Muscle of leg (tissue), 11 donors: Measurements from ENCODE around the gene SLC9A2. TPM values are rescaled to one million over a fixed set of nuclear protein-coding genes. Genes with fewer than 3 reads are reported as not detected.

Experiments used
- DNase-seq: peaks from one replicate; pipeline ENCODE4 v3.0.0; 2013
- H3K27ac ChIP-seq: one replicate; pipeline ENCODE4 v1.5.1; 2013; ENCODE audit warnings: mild to moderate bottlenecking, low read length, control low read depth
- H3K27me3 ChIP-seq: one replicate; pipeline ENCODE4 v1.6.1; 2013; ENCODE audit warnings: low read length; ENCODE audit not compliant: control insufficient read depth, insufficient read depth
- H3K36me3 ChIP-seq: one replicate; pipeline ENCODE4 v1.6.1; 2013; ENCODE audit warnings: low read length; ENCODE audit not compliant: control insufficient read depth, insufficient read depth
- H3K4me1 ChIP-seq: one replicate; pipeline ENCODE4 v1.6.1; 2013; ENCODE audit warnings: low read length; ENCODE audit not compliant: control insufficient read depth, insufficient read depth
- H3K4me3 ChIP-seq: one replicate; pipeline ENCODE4 v1.5.1; 2013; ENCODE audit warnings: low read length, control low read depth
- H3K9me3 ChIP-seq: replicated peaks from 2 replicates; pipeline ENCODE4 v1.6.1; 2013; ENCODE audit warnings: low read depth, low read length; ENCODE audit not compliant: control insufficient read depth
- WGBS: methylation state at CpG from one replicate; pipeline ENCODE4 v1.1.5; 2013; ENCODE audit warnings: missing lambda C conversion rate; ENCODE audit not compliant: insufficient coverage; 5-methylcytosine and 5-hydroxymethylcytosine counted together
- polyA plus RNA-seq, 8 donors: library from polyadenylated mRNA; unstranded; fragments of 120-200 nt; gene quantifications; one replicate each; pipeline versions ENCODE4 v1.2.1 to v1.2.3, GENCODE V29; 2013; ENCODE audit warnings: inconsistent platforms in 1 of 8, low replicate concordance in 1 of 8; ENCODE audit not compliant: insufficient read length in 8 of 8, insufficient read depth in 1 of 8
- total RNA-seq: library from RNA; stranded (reverse); fragments of 120-200 nt; gene quantifications from one replicate; pipeline ENCODE4 v1.2.4, GENCODE V29; 2013

Gene SLC9A2
- total and polyA plus RNA-seq, 9 donors: 0.34 to 2.9 (median 1.2) TPM

- no peaks in the 10 kb centered on the region for H3K4me1 ChIP-seq
- WGBS: 77% methylated on average over 2 of the region's 5 CpGs
- no peak overlapping the region for H3K4me3 ChIP-seq
- H3K27me3 ChIP-seq: no peaks in the 10 kb centered on the region
- no peak for DNase-seq
- no peaks in the 10 kb centered on the region for H3K9me3 ChIP-seq
- no peaks in the 10 kb centered on the region for H3K36me3 ChIP-seq
- no peak overlapping the region for H3K27ac ChIP-seq
These were observed 17.0 kb downstream of the SLC9A2 start for GRCh38 chr2:102636283-102636907.

GRCh38 chr2:102637358-102637757 is 18.0 kb downstream of the SLC9A2 start:
- H3K4me1 ChIP-seq: no peaks in the 10 kb centered on the region
- H3K27me3 ChIP-seq: no peaks in the 10 kb centered on the region
- no peak for DNase-seq
- H3K27ac ChIP-seq: no peak overlapping the region
- H3K4me3 ChIP-seq: no peak overlapping the region
- WGBS: 92% methylated on average over 2 of the region's 4 CpGs
- H3K36me3 ChIP-seq: no peaks in the 10 kb centered on the region
- H3K9me3 ChIP-seq: no peaks in the 10 kb centered on the region

GRCh38 chr2:102639429-102639828 is 20.1 kb downstream of the SLC9A2 start:
- WGBS: 100% methylated on average over 1 of the region's 2 CpGs
- no peak overlapping the region for H3K4me3 ChIP-seq

GRCh38 chr2:102652126-102652525 is 32.8 kb downstream of the SLC9A2 start:
- WGBS: 64% methylated on average over 2 of the region's 2 CpGs
- no peak overlapping the region for H3K4me3 ChIP-seq
- no peak for DNase-seq

More at GRCh38 chr2:102639429-102639828, 20.1 kb downstream of the SLC9A2 start:
- Histone ChIP-seq H3K27me3 (no peaks in the 10 kb centered on the region), H3K27ac (no peak overlapping the region), H3K4me1 (no peaks in the 10 kb centered on the region), H3K36me3 (no peaks in the 10 kb centered on the region), H3K9me3 (no peaks in the 10 kb centered on the region)
- DNase-seq: no peak

GRCh38 chr2:102657770-102658169 is 38.4 kb downstream of the SLC9A2 start:
- H3K27me3 ChIP-seq: no peaks in the 10 kb centered on the region
- no peak overlapping the region for H3K4me3 ChIP-seq
- no peaks in the 10 kb centered on the region for H3K4me1 ChIP-seq
- no peaks in the 10 kb centered on the region for H3K9me3 ChIP-seq
- DNase-seq: no peak
- 89% methylated on average over 6 of the region's 7 CpGs for WGBS
- H3K36me3 ChIP-seq: no peaks in the 10 kb centered on the region
- H3K27ac ChIP-seq: no peak overlapping the region

More at GRCh38 chr2:102652126-102652525, 32.8 kb downstream of the SLC9A2 start:
- H3K4me1 ChIP-seq: no peaks in the 10 kb centered on the region
- no peaks in the 10 kb centered on the region for H3K9me3 ChIP-seq
- H3K27me3 ChIP-seq: no peaks in the 10 kb centered on the region
- no peak overlapping the region for H3K27ac ChIP-seq
- no peaks in the 10 kb centered on the region for H3K36me3 ChIP-seq

GRCh38 chr2:102660070-102660469 is 40.7 kb downstream of the SLC9A2 start:
- no peak overlapping the region for H3K27ac ChIP-seq
- no peaks in the 10 kb centered on the region for H3K36me3 ChIP-seq
- no peaks in the 10 kb centered on the region for H3K9me3 ChIP-seq
- 60% methylated on average over 1 of the region's 2 CpGs for WGBS
- no peaks in the 10 kb centered on the region for H3K4me1 ChIP-seq
- no peaks in the 10 kb centered on the region for H3K27me3 ChIP-seq
- DNase-seq: no peak
- no peak overlapping the region for H3K4me3 ChIP-seq

- no peak overlapping the region for H3K27ac ChIP-seq
- WGBS: 100% methylated on average over 1 of the region's 6 CpGs
- no peak for DNase-seq
These were observed 41.2 kb downstream of the SLC9A2 start for GRCh38 chr2:102660574-102660973.

GRCh38 chr2:102661846-102662245 is 42.5 kb downstream of the SLC9A2 start:
- no peaks in the 10 kb centered on the region for H3K4me1 ChIP-seq
- no peaks in the 10 kb centered on the region for H3K9me3 ChIP-seq
- no peak overlapping the region for H3K27ac ChIP-seq
- no peaks in the 10 kb centered on the region for H3K36me3 ChIP-seq
- no peak overlapping the region for H3K4me3 ChIP-seq
- 68% methylated on average over 2 of the region's 5 CpGs for WGBS
- no peaks in the 10 kb centered on the region for H3K27me3 ChIP-seq
- no peak for DNase-seq

More at GRCh38 chr2:102660574-102660973, 41.2 kb downstream of the SLC9A2 start:
- Histone ChIP-seq H3K4me3 (no peak overlapping the region), H3K4me1 (no peaks in the 10 kb centered on the region), H3K9me3 (no peaks in the 10 kb centered on the region), H3K36me3 (no peaks in the 10 kb centered on the region), H3K27me3 (no peaks in the 10 kb centered on the region)

- no peak overlapping the region for H3K4me3 ChIP-seq
- 35% methylated on average over 5 of the region's 5 CpGs for WGBS
- H3K9me3 ChIP-seq: no peaks in the 10 kb centered on the region
- H3K4me1 ChIP-seq: no peaks in the 10 kb centered on the region
- H3K27ac ChIP-seq: no peak overlapping the region
- no peaks in the 10 kb centered on the region for H3K27me3 ChIP-seq
- no peak for DNase-seq
- H3K36me3 ChIP-seq: no peaks in the 10 kb centered on the region
These were observed 43.5 kb downstream of the SLC9A2 start for GRCh38 chr2:102662833-102663232.

- H3K36me3 ChIP-seq: no peaks in the 10 kb centered on the region
- H3K4me1 ChIP-seq: no peaks in the 10 kb centered on the region
- H3K4me3 ChIP-seq: no peak overlapping the region
- no peaks in the 10 kb centered on the region for H3K9me3 ChIP-seq
- H3K27ac ChIP-seq: no peak overlapping the region
- no peaks in the 10 kb centered on the region for H3K27me3 ChIP-seq
- no peak for DNase-seq
- WGBS: 69% methylated on average over 2 of the region's 3 CpGs
These were observed 44.0 kb downstream of the SLC9A2 start for GRCh38 chr2:102663381-102663780.

- WGBS: no CpG with 5 or more reads among the region's 2 CpGs
- no peaks in the 10 kb centered on the region for H3K36me3 ChIP-seq
- H3K4me3 ChIP-seq: no peak overlapping the region
- H3K4me1 ChIP-seq: no peaks in the 10 kb centered on the region
- no peaks in the 10 kb centered on the region for H3K9me3 ChIP-seq
- no peaks in the 10 kb centered on the region for H3K27me3 ChIP-seq
- DNase-seq: no peak
- H3K27ac ChIP-seq: no peak overlapping the region
These were observed 45.1 kb downstream of the SLC9A2 start for GRCh38 chr2:102664471-102664909.
